GM08714 (cell line): ENCODE data around the gene WWC2.
"Not testable (repeated sequence)": the region's sequence is repeated elsewhere in the genome, so short reads cannot be mapped to it uniquely, and the experiment has no call there.

Source experiments
- H3K4me3 ChIP-seq: fragments of 200-500 bp; sonication (Bioruptor generic); 2 replicates; pipeline ENCODE4 v1.5.1; 2014; ENCODE audit warnings: mild to moderate bottlenecking, low read length, inconsistent platforms
- ZNF274 ChIP-seq: IDR thresholded peaks from 2 replicates; pipeline ENCODE4 v1.6.1; 2012; ENCODE audit warnings: mild to moderate bottlenecking, low read depth, low read length

Gene WWC2

GRCh38 chr4:183144787-183145186 is 45.7 kb downstream of the WWC2 start:
- H3K4me3 ChIP-seq, result no peak overlapping the region
- TF ChIP-seq ZNF274, result no peak

GRCh38 chr4:183145773-183146172 is 46.7 kb downstream of the WWC2 start:
- no peak for TF ChIP-seq ZNF274
- no peak overlapping the region for H3K4me3 ChIP-seq

GRCh38 chr4:183146478-183146877 is 47.4 kb downstream of the WWC2 start:
- no peak overlapping the region for H3K4me3 ChIP-seq
- TF ChIP-seq ZNF274, result no peak

GRCh38 chr4:183147196-183147595 is 48.1 kb downstream of the WWC2 start:
- no peak for TF ChIP-seq ZNF274
- H3K4me3 ChIP-seq, result no peak overlapping the region

- TF ChIP-seq ZNF274, result no peak
- H3K4me3 ChIP-seq, result no peak overlapping the region
Observed at GRCh38 chr4:183147983-183148382, 48.9 kb downstream of the WWC2 start.

- H3K4me3 ChIP-seq, result no peak overlapping the region
- TF ChIP-seq ZNF274, result no peak
Observed at GRCh38 chr4:183149616-183150539, 50.8 kb downstream of the WWC2 start.

- H3K4me3 ChIP-seq, result not testable (repeated sequence)
Observed at GRCh38 chr4:183150664-183151063, 51.6 kb downstream of the WWC2 start.

- H3K4me3 ChIP-seq, result not testable (repeated sequence)
Observed at GRCh38 chr4:183152232-183152631, 53.2 kb downstream of the WWC2 start.

GRCh38 chr4:183153190-183153916 is 54.3 kb downstream of the WWC2 start:
- no peak overlapping the region for H3K4me3 ChIP-seq
- no peak for TF ChIP-seq ZNF274

- H3K4me3 ChIP-seq, result no peak overlapping the region
- TF ChIP-seq ZNF274, result no peak
Observed at GRCh38 chr4:183154701-183155391, 55.8 kb downstream of the WWC2 start.

GRCh38 chr4:183155450-183156184 is 56.6 kb downstream of the WWC2 start:
- TF ChIP-seq ZNF274, result no peak
- no peak overlapping the region for H3K4me3 ChIP-seq

- TF ChIP-seq ZNF274, result no peak
- H3K4me3 ChIP-seq, result no peak overlapping the region
Observed at GRCh38 chr4:183157215-183157614, 58.2 kb downstream of the WWC2 start.

GRCh38 chr4:183158062-183158461 is 59.0 kb downstream of the WWC2 start:
- H3K4me3 ChIP-seq, result no peak overlapping the region
- no peak for TF ChIP-seq ZNF274

- H3K4me3 ChIP-seq, result no peak overlapping the region
- no peak for TF ChIP-seq ZNF274
Observed at GRCh38 chr4:183161630-183162029, 62.6 kb downstream of the WWC2 start.
